Lower leg skin (tissue), 3 donors: Measurements from ENCODE around the gene ZKSCAN5.

ENCODE experiments used
- CTCF ChIP-seq, 3 donors: fragments of 450-650 bp; IDR thresholded peaks; one replicate each; pipeline ENCODE4 v1.5.1; 2016; ENCODE audit warnings: antibody characterized with exemption in 3 of 3, mild to moderate bottlenecking in 3 of 3, moderate library complexity in 2 of 3
- POLR2A ChIP-seq, 2 donors: fragments of 450-650 bp; IDR thresholded peaks; one replicate each; pipeline ENCODE4 v1.6.1; 2016 to 2017; ENCODE audit warnings: antibody characterized with exemption in 2 of 2, mild to moderate bottlenecking in 1 of 2, moderate library complexity in 1 of 2

- no peak for TF ChIP-seq CTCF (IDR thresholded peaks at IDR 0.05)
- TF ChIP-seq POLR2A (IDR thresholded peaks at IDR 0.05) = no peak
These were observed 57.8 kb downstream of the ZKSCAN5 start for GRCh38 chr7:99562114-99562784.
